Measurements from ENCODE around the gene OTULINL. TPM values are rescaled to one million over a fixed set of nuclear protein-coding genes. Genes with fewer than 3 reads are reported as not detected.

The OTULINL gene
- total and polyA plus RNA-seq, 4 donors = 0.82 to 4.1 (median 1.6) TPM

DNA sequence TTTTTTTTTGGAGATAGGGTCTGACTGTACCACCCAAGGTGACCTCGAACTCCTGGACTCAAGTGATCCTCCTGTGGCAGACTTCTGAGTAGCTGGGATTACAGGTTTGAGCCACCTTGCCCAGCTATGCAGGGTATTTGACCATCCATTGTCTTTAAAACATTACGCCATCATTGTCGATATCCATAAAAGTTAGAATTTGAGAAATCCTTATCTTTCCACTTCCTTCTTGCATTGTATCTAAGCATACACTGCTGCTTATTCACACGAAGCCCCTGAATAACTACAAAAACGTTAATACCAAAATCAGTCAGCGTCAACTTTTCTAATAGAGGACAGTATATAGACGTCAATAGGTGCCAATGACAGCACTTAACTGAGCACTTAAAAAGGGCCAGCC is 5.4 kb upstream of the OTULINL start:
- H3K36me3 ChIP-seq (ENCODE audit: control insufficient read depth in 4 of 4, insufficient read depth in 3 of 4, low read depth in 1 of 4, low read length in 3 of 4) = no peaks in the 10 kb centered on the region
- no peak for DNase-seq (ENCODE audit: low spot score)
- no peak overlapping the region for H3K4me3 ChIP-seq (ENCODE audit: low read depth in 1 of 3, low read length in 3 of 3)
- WGBS = 85% methylated on average over 7 of the region's 7 CpGs
- H3K4me1 ChIP-seq (ENCODE audit: control insufficient read depth in 4 of 4, insufficient read depth in 4 of 4, low read length in 3 of 4) = peaks cover 0 to 2% (median under 1%) of the 10 kb centered on the region in 4 donors
- TF ChIP-seq FOXA2 (IDR thresholded peaks at IDR 0.05) (no peak), EGR1 (IDR thresholded peaks at IDR 0.05; ENCODE audit: low read depth in 2 of 2) (no peak)
- no peaks in the 10 kb centered on the region for H3K9me3 ChIP-seq (ENCODE audit: control insufficient read depth in 4 of 4, low read length in 3 of 4)
- H3K27ac ChIP-seq (ENCODE audit: low read depth in 1 of 2, low read length in 2 of 2) = no peak overlapping the region
- no peak overlapping the region for H3K9ac ChIP-seq (ENCODE audit: low read depth in 1 of 2, low read length in 2 of 2)
- peaks cover 0 to 3% (median 0%) of the 10 kb centered on the region in 4 donors for H3K27me3 ChIP-seq (ENCODE audit: control insufficient read depth in 4 of 4, insufficient read depth in 4 of 4, low read length in 3 of 4)

DNA sequence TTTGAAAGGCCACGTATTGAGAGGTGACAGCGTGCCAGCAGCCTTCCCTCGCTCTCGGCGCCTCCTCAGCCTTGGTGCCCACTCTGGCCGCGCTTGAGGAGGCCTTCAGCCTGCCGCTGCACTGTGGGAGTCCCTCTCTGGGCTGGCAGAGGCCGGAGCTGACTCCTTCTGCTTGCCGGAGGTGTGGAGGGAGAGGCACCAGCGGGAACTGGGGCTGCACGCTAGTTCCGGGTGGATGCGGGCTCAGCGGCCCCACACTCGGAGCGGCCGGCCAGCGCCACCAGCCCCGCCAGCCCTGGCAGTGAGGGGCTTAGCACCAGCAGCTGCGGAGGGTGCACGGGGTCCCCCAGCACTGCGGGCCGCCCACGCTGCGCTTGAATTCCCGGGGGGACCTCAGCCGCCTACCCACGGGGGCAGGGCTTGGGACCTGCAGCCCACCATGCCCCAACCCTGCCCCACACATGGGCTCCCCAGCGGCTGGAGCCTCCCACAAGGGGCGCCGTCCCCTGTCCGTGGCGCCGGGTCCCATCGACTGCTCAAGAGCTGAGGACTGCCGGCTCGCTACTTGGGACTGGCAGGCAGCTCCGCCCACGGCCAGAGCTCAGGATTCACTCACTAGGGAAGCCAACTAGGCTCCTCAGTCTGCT is 4.4 kb upstream of the OTULINL start:
- Histone ChIP-seq H3K9me3 (ENCODE audit: control insufficient read depth in 4 of 4, low read length in 3 of 4) (no peaks in the 10 kb centered on the region), H3K27ac (ENCODE audit: low read depth in 1 of 2, low read length in 2 of 2) (no peak overlapping the region), H3K9ac (ENCODE audit: low read depth in 1 of 2, low read length in 2 of 2) (no peak overlapping the region), H3K4me3 (ENCODE audit: low read depth in 1 of 3, low read length in 3 of 3) (no peak overlapping the region), H3K36me3 (ENCODE audit: control insufficient read depth in 4 of 4, insufficient read depth in 3 of 4, low read depth in 1 of 4, low read length in 3 of 4) (no peaks in the 10 kb centered on the region), H3K27me3 (ENCODE audit: control insufficient read depth in 4 of 4, insufficient read depth in 4 of 4, low read length in 3 of 4) (peaks cover 0 to 3% (median 0%) of the 10 kb centered on the region in 4 donors), H3K4me1 (ENCODE audit: control insufficient read depth in 4 of 4, insufficient read depth in 4 of 4, low read length in 3 of 4) (peaks cover 2 to 8% (median 4%) of the 10 kb centered on the region in 4 donors)
- no peak for DNase-seq (ENCODE audit: low spot score)
- 93% methylated on average over 40 of the region's 40 CpGs for WGBS
- TF ChIP-seq FOXA1 (IDR thresholded peaks at IDR 0.05) (no peak), TAF1 (conservative IDR thresholded peaks at IDR 0.05) (no peak), RAD21 (IDR thresholded peaks at IDR 0.05) (no peak)
- TF ChIP-seq, protein P1, sequence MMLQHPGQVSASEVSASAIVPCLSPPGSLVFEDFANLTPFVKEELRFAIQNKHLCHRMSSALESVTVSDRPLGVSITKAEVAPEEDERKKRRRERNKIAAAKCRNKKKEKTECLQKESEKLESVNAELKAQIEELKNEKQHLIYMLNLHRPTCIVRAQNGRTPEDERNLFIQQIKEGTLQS (IDR thresholded peaks at IDR 0.05) = no peak

DNA sequence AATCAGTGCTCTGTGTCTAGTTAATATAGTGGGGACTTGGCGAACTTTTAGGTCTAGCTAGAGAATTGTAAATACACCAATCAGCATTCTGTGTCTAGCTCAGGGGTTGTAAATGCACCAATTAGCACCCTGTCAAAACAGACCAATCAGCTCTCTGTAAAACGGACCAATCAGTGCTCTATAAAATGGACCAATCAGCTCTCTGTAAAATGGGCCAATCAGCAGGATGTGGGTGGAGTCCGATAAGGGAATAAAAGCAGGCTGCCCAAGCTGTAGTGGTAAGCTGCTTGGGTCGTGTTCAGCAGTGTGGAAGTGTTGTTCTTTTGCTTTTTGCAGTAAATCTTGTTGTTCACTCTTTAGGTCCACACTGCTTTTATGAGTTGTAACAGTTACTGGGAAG is 3.6 kb upstream of the OTULINL start:
- H3K4me1 ChIP-seq (ENCODE audit: control insufficient read depth in 4 of 4, insufficient read depth in 4 of 4, low read length in 3 of 4) = peaks cover 3 to 13% (median 5%) of the 10 kb centered on the region in 4 donors
- no peak for TF ChIP-seq EGR1 (IDR thresholded peaks at IDR 0.05; ENCODE audit: low read depth in 2 of 2)
- H3K36me3 ChIP-seq (ENCODE audit: control insufficient read depth in 4 of 4, insufficient read depth in 3 of 4, low read depth in 1 of 4, low read length in 3 of 4) = no peaks in the 10 kb centered on the region
- no peaks in the 10 kb centered on the region for H3K9me3 ChIP-seq (ENCODE audit: control insufficient read depth in 4 of 4, low read length in 3 of 4)
- WGBS = 86% methylated on average over 4 of the region's 4 CpGs
- H3K27ac ChIP-seq (ENCODE audit: low read depth in 1 of 2, low read length in 2 of 2) = no peak overlapping the region
- no peak overlapping the region for H3K9ac ChIP-seq (ENCODE audit: low read depth in 1 of 2, low read length in 2 of 2)
- peaks cover 0 to 3% (median 0%) of the 10 kb centered on the region in 4 donors for H3K27me3 ChIP-seq (ENCODE audit: control insufficient read depth in 4 of 4, insufficient read depth in 4 of 4, low read length in 3 of 4)
- DNase-seq (ENCODE audit: low spot score) = no peak
- no peak overlapping the region for H3K4me3 ChIP-seq (ENCODE audit: low read depth in 1 of 3, low read length in 3 of 3)

DNA sequence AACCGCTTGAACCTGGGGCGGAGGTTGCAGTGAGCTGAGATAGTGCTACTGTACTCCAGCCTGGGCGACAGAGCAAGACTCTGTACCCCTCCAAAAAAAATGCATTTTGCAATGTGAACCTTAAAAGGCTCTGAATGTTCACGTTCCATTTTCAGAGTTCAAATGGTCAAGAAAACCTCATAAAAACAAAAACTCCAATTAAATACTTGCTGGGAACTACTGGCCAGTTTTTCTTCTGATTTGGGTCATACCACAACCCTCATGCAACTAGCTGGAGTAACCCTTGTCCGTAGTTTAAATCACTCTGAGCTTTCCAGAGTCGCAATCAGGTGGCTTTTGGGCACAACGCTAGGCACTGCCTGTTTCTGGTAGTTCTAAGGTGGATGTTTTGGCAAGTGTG is 2.3 kb upstream of the OTULINL start:
- Histone ChIP-seq H3K27ac (ENCODE audit: low read depth in 1 of 2, low read length in 2 of 2) (no peak overlapping the region), H3K36me3 (ENCODE audit: control insufficient read depth in 4 of 4, insufficient read depth in 3 of 4, low read depth in 1 of 4, low read length in 3 of 4) (no peaks in the 10 kb centered on the region), H3K9me3 (ENCODE audit: control insufficient read depth in 4 of 4, low read length in 3 of 4) (no peaks in the 10 kb centered on the region), H3K4me1 (ENCODE audit: control insufficient read depth in 4 of 4, insufficient read depth in 4 of 4, low read length in 3 of 4) (peaks cover 3 to 13% (median 5%) of the 10 kb centered on the region in 4 donors), H3K27me3 (ENCODE audit: control insufficient read depth in 4 of 4, insufficient read depth in 4 of 4, low read length in 3 of 4) (peaks cover 0 to 3% (median 0%) of the 10 kb centered on the region in 4 donors), H3K9ac (ENCODE audit: low read depth in 1 of 2, low read length in 2 of 2) (no peak overlapping the region), H3K4me3 (ENCODE audit: low read depth in 1 of 3, low read length in 3 of 3) (no peak overlapping the region)
- TF ChIP-seq GABPA (IDR thresholded peaks at IDR 0.05 in 1 of 2, conservative IDR thresholded peaks at IDR 0.05 in 1 of 2) (no peak), RXRA (IDR thresholded peaks at IDR 0.05) (no peak), FOXA1 (IDR thresholded peaks at IDR 0.05) (no peak), MAX (IDR thresholded peaks at IDR 0.05) (no peak), JUND (IDR thresholded peaks at IDR 0.05) (no peak), HNF4G (IDR thresholded peaks at IDR 0.05) (no peak), FOXA2 (IDR thresholded peaks at IDR 0.05) (no peak), YY1 (IDR thresholded peaks at IDR 0.05) (no peak), HNF4A (conservative IDR thresholded peaks at IDR 0.05) (no peak), EGR1 (IDR thresholded peaks at IDR 0.05; ENCODE audit: low read depth in 2 of 2) (no peak)
- WGBS = 87% methylated on average over 7 of the region's 7 CpGs
- no peak for DNase-seq (ENCODE audit: low spot score)

Measured in liver (tissue), 9 donors.